SU-DHL-6 (cell line): ENCODE data around the gene ARHGAP35.

Experiments used
- H2AFZ ChIP-seq: fragments of 200-600 bp; sonication (generic); 2 replicates; pipeline ENCODE4 v1.6.1; 2014; ENCODE audit warnings: low read depth, mild to moderate bottlenecking, moderate library complexity, mixed read lengths, antibody characterized with exemption, low read length; ENCODE audit not compliant: severe bottlenecking
- H3F3A ChIP-seq: fragments of 200-600 bp; shearing (Covaris generic); 2 replicates; pipeline ENCODE4 v1.6.0; 2016; ENCODE audit warnings: antibody characterized with exemption, mild to moderate bottlenecking; ENCODE audit not compliant: insufficient read depth
- H3K27ac ChIP-seq: fragments of 200-600 bp; sonication (generic); 2 replicates; pipeline ENCODE4 v1.5.1; 2016; ENCODE audit warnings: low read depth, mild to moderate bottlenecking, low read length, moderate library complexity, mixed read lengths
- H3K27me3 ChIP-seq: fragments of 200-600 bp; sonication (generic), shearing (Covaris generic); 2 replicates; pipeline ENCODE4 v1.6.0; 2014; ENCODE audit warnings: mild to moderate bottlenecking, low read length
- H3K36me3 ChIP-seq: fragments of 200-600 bp; sonication (generic); 2 replicates; pipeline ENCODE4 v1.6.1; 2014; ENCODE audit warnings: mild to moderate bottlenecking, low read length, mixed read lengths
- H3K4me2 ChIP-seq: fragments of 300-600, 200-600 bp; shearing (Covaris generic), sonication (generic); 2 replicates; pipeline ENCODE4 v1.6.0; 2014; ENCODE audit warnings: low read length, low read depth, mild to moderate bottlenecking; ENCODE audit not compliant: poor library complexity, severe bottlenecking
- H3K4me3 ChIP-seq: fragments of 200-600 bp; sonication (generic); 2 replicates; pipeline ENCODE4 v1.5.1; 2014; ENCODE audit warnings: antibody characterized with exemption, low read length, mild to moderate bottlenecking, mixed read lengths; ENCODE audit not compliant: insufficient read depth, poor library complexity, severe bottlenecking
- H3K79me2 ChIP-seq: fragments of 200-600 bp; sonication (generic); 2 replicates; pipeline ENCODE4 v1.6.1; 2014; ENCODE audit warnings: mild to moderate bottlenecking, low read length, moderate library complexity; ENCODE audit not compliant: insufficient read depth
- H3K9ac ChIP-seq: fragments of 200-600 bp; sonication (generic); 2 replicates; pipeline ENCODE4 v1.7.0; 2014; ENCODE audit warnings: mild to moderate bottlenecking, low read length
- H3K9me2 ChIP-seq: fragments of 200-600 bp; sonication (generic); replicated peaks from 2 replicates; pipeline ENCODE4 v1.6.1; 2014; ENCODE audit warnings: low read length; ENCODE audit not compliant: insufficient read depth
- H3K9me3 ChIP-seq: fragments of 200-600 bp; sonication (generic); 2 replicates; pipeline ENCODE4 v1.6.1; 2014; ENCODE audit warnings: low read length, mixed read lengths; ENCODE audit not compliant: insufficient read depth
- H4K20me1 ChIP-seq: fragments of 200-600 bp; sonication (generic); 2 replicates; pipeline ENCODE4 v1.6.1; 2014; ENCODE audit warnings: low read depth, mild to moderate bottlenecking, antibody characterized with exemption, low read length, moderate library complexity, mixed read lengths
- CTCF ChIP-seq: fragments of 200-600 bp; sonication (generic); IDR thresholded peaks from one replicate; pipeline ENCODE4 v1.5.1; 2017; ENCODE audit warnings: antibody characterized with exemption, mild to moderate bottlenecking, low read length, moderate library complexity; ENCODE audit not compliant: insufficient read depth, poor library complexity, severe bottlenecking
- EZH2phosphoT487 ChIP-seq: fragments of 200-600 bp; sonication (generic), shearing (Covaris generic); conservative IDR thresholded peaks from 2 replicates; pipeline ENCODE4 v1.6.1; 2018; ENCODE audit warnings: mild to moderate bottlenecking, antibody characterized with exemption, low read length, moderate library complexity, mixed read lengths

The ARHGAP35 gene

GRCh38 chr19:46841458-46842083, 19.2 kb upstream of the ARHGAP35 start:
- no peaks in the 10 kb centered on the region for H4K20me1 ChIP-seq
- H3K27me3 ChIP-seq = no peaks in the 10 kb centered on the region
- H3K27ac ChIP-seq = no peak overlapping the region
- no peak overlapping the region for H3K4me3 ChIP-seq
- H3K9ac ChIP-seq = no peak overlapping the region
- H3K79me2 ChIP-seq = no peaks in the 10 kb centered on the region
- no peak overlapping the region for H3K4me2 ChIP-seq
- H3K9me2 ChIP-seq = no peaks in the 10 kb centered on the region
- no peaks in the 10 kb centered on the region for H3K36me3 ChIP-seq
- H2AFZ ChIP-seq = no peak overlapping the region
- no peaks in the 10 kb centered on the region for H3K9me3 ChIP-seq
- TF ChIP-seq CTCF (no peak), EZH2phosphoT487 (no peak)
- no peaks in the 10 kb centered on the region for H3F3A ChIP-seq

- no peaks in the 10 kb centered on the region for H3K9me2 ChIP-seq
- H2AFZ ChIP-seq = no peak overlapping the region
- H3K36me3 ChIP-seq = no peaks in the 10 kb centered on the region
- no peak overlapping the region for H3K27ac ChIP-seq
- no peaks in the 10 kb centered on the region; the same call in 1 of the 2 replicates for H3K79me2 ChIP-seq
- no peaks in the 10 kb centered on the region for H3K9me3 ChIP-seq
- H3K4me2 ChIP-seq = no peak overlapping the region
- no peaks in the 10 kb centered on the region for H3K27me3 ChIP-seq
- H3K4me3 ChIP-seq = no peak overlapping the region
- H3K9ac ChIP-seq = no peak overlapping the region
- H3F3A ChIP-seq = no peaks in the 10 kb centered on the region
- H4K20me1 ChIP-seq = no peaks in the 10 kb centered on the region
- TF ChIP-seq CTCF (no peak), EZH2phosphoT487 (no peak)
These were observed 18.0 kb upstream of the ARHGAP35 start for GRCh38 chr19:46842791-46843190.

GRCh38 chr19:46844067-46844489, 16.7 kb upstream of the ARHGAP35 start:
- Histone ChIP-seq H2AFZ (no peak overlapping the region), H3F3A (no peaks in the 10 kb centered on the region), H3K36me3 (no peaks in the 10 kb centered on the region), H3K79me2 (peaks cover 1% of the 10 kb centered on the region), H3K9me3 (no peaks in the 10 kb centered on the region), H3K9ac (no peak overlapping the region), H3K27ac (no peak overlapping the region), H4K20me1 (no peaks in the 10 kb centered on the region), H3K9me2 (no peaks in the 10 kb centered on the region), H3K27me3 (no peaks in the 10 kb centered on the region), H3K4me2 (no peak overlapping the region), H3K4me3 (no peak overlapping the region)
- TF ChIP-seq EZH2phosphoT487 (no peak), CTCF (no peak)
